Measurements from ENCODE around the gene POU3F1. TPM values are rescaled to one million over a fixed set of nuclear protein-coding genes. Genes with fewer than 3 reads are reported as not detected.

POU3F1 gene
- total RNA-seq, 1 donor from 2014 or later = 6.1 TPM

- DNase-seq = no peak
- H3K9me3 Mint-ChIP-seq = no peaks in the 10 kb centered on the region
- H3K4me3 Mint-ChIP-seq = no peak overlapping the region
- no peaks in the 10 kb centered on the region for H3K36me3 Mint-ChIP-seq (ENCODE audit: low read depth)
- TF ChIP-seq, protein P1, sequence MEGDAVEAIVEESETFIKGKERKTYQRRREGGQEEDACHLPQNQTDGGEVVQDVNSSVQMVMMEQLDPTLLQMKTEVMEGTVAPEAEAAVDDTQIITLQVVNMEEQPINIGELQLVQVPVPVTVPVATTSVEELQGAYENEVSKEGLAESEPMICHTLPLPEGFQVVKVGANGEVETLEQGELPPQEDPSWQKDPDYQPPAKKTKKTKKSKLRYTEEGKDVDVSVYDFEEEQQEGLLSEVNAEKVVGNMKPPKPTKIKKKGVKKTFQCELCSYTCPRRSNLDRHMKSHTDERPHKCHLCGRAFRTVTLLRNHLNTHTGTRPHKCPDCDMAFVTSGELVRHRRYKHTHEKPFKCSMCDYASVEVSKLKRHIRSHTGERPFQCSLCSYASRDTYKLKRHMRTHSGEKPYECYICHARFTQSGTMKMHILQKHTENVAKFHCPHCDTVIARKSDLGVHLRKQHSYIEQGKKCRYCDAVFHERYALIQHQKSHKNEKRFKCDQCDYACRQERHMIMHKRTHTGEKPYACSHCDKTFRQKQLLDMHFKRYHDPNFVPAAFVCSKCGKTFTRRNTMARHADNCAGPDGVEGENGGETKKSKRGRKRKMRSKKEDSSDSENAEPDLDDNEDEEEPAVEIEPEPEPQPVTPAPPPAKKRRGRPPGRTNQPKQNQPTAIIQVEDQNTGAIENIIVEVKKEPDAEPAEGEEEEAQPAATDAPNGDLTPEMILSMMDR (IDR thresholded peaks at IDR 0.05) = no peak
- no peak overlapping the region for H3K27ac Mint-ChIP-seq
- no peak for ATAC-seq (ENCODE audit: low read depth)
- H3K4me1 Mint-ChIP-seq = peaks cover 17% of the 10 kb centered on the region
- CTCF ChIA-PET = interaction anchor here (3.1 kb wide), 1 partner anchor 29 kb away, joined by 21 read pairs; no protein-coding TSS in a partner anchor
- intact Hi-C loops (cut with micrococcal nuclease) = loop anchor here (5.0 kb wide), 1 partner anchor 775 kb away; no protein-coding TSS in a partner anchor
- POLR2A ChIA-PET = interaction anchor here (1.4 to 1.5 kb wide), 2 partner anchors 9 to 20 kb away, joined by 3 read pairs; no protein-coding TSS in a partner anchor
- peaks cover 50% of the 10 kb centered on the region for H3K27me3 Mint-ChIP-seq
Measured at GRCh38 chr1:38041936-38042834, 4.4 kb downstream of the POU3F1 start.

GRCh38 chr1:38039331-38040088 lies 7.1 kb downstream of the POU3F1 start:
- POLR2A ChIA-PET = no interaction called here
- CTCF ChIA-PET = interaction anchor here (1.0 to 3.1 kb wide), 2 partner anchors 32 to 134 kb away, joined by 3 to 21 read pairs; no protein-coding TSS in a partner anchor
- ATAC-seq (ENCODE audit: low read depth) (no peak), DNase-seq (no peak)
- TF ChIP-seq, protein P1 (IDR thresholded peaks at IDR 0.05) = no peak
- no peaks in the 10 kb centered on the region for H3K9me3 Mint-ChIP-seq
- peaks cover 49% of the 10 kb centered on the region for H3K27me3 Mint-ChIP-seq
- H3K36me3 Mint-ChIP-seq (ENCODE audit: low read depth) = no peaks in the 10 kb centered on the region
- intact Hi-C loops (cut with micrococcal nuclease) = loop anchor here (1.0 to 5.0 kb wide), 2 partner anchors 33 to 778 kb away; no protein-coding TSS in a partner anchor
- no peak overlapping the region for H3K27ac Mint-ChIP-seq
- peaks cover 11% of the 10 kb centered on the region for H3K4me1 Mint-ChIP-seq
- H3K4me3 Mint-ChIP-seq = no peak overlapping the region

GRCh38 chr1:38038861-38039260 lies 7.7 kb downstream of the POU3F1 start:
- Mint-ChIP-seq H3K27ac (no peak overlapping the region), H3K4me3 (no peak overlapping the region)

GRCh38 chr1:38037221-38037939 lies 9.2 kb downstream of the POU3F1 start:
- H3K4me1 Mint-ChIP-seq = no peaks in the 10 kb centered on the region
- intact Hi-C loops (cut with micrococcal nuclease) = no loop called here
- H3K4me3 Mint-ChIP-seq = no peak overlapping the region
- POLR2A ChIA-PET = no interaction called here
- DNase-seq (no peak), ATAC-seq (ENCODE audit: low read depth) (no peak)
- no peaks in the 10 kb centered on the region for H3K9me3 Mint-ChIP-seq
- peaks cover 33% of the 10 kb centered on the region for H3K27me3 Mint-ChIP-seq
- CTCF ChIA-PET = interaction anchor here (0.6 to 1.2 kb wide), 3 partner anchors 8 to 783 kb away, joined by 3 to 4 read pairs (median 3); no protein-coding TSS in a partner anchor
- no peak overlapping the region for H3K27ac Mint-ChIP-seq
- TF ChIP-seq, protein P1 (IDR thresholded peaks at IDR 0.05) = no peak
- no peaks in the 10 kb centered on the region for H3K36me3 Mint-ChIP-seq (ENCODE audit: low read depth)

More at GRCh38 chr1:38038861-38039260, 7.7 kb downstream of the POU3F1 start:
- ChIA-PET POLR2A (no interaction called here), CTCF (no interaction called here)
- H3K4me1 Mint-ChIP-seq = peaks cover 6% of the 10 kb centered on the region
- intact Hi-C loops (cut with micrococcal nuclease) = no loop called here
- TF ChIP-seq, protein P1 (IDR thresholded peaks at IDR 0.05) = no peak
- DNase-seq (no peak), ATAC-seq (ENCODE audit: low read depth) (no peak)
- H3K9me3 Mint-ChIP-seq = no peaks in the 10 kb centered on the region
- peaks cover 45% of the 10 kb centered on the region for H3K27me3 Mint-ChIP-seq
- H3K36me3 Mint-ChIP-seq (ENCODE audit: low read depth) = no peaks in the 10 kb centered on the region
